HepG2 (cell line): ENCODE data around the gene SF3B6. TPM values are rescaled to one million over a fixed set of nuclear protein-coding genes. Genes with fewer than 3 reads are reported as not detected.

ENCODE experiments used
- ATAC-seq: fragments of 200-7000 bp; cut with Tn5 transposase; 3 replicates; pipeline ENCODE4 v1.9.1; 2020; ENCODE audit warnings: mild to moderate bottlenecking, moderate library complexity
- BruUV-seq: library from RNA; stranded (reverse); fragments of 400-500 nt; replicated peaks from 2 replicates; lab custom pipeline; 2021; lab: Mats Ljungman, UMichigan
- CTCF ChIA-PET: fragments of 300-600 bp; formaldehyde crosslinking; extraction: SDS; loops from one replicate; lab custom pipeline; 2021; ENCODE audit warnings: low total read pairs, inconsistent platforms, low intra/inter-chr PET ratio; lab: Yijun Ruan, JAX
- POLR2A ChIA-PET: fragments of 350-600 bp; sonication (Branson Sonifier 250); formaldehyde crosslinking; loops from one replicate; lab custom pipeline; 2020; ENCODE audit warnings: antibody characterized with exemption, inconsistent platforms; lab: Yijun Ruan, JAX
- DNase-seq: peaks from one replicate; pipeline ENCODE4 v3.0.0-alpha.2; 2015; ENCODE audit warnings: low spot score
- FAIRE-seq: peaks from 3 replicates; lab custom pipeline; 2011; peaks lifted over from hg19 to GRCh38; lab: Jason Lieb, UNC
- H2AFZ ChIP-seq: one replicate; pipeline ENCODE4 v1.6.1; 2011; ENCODE audit warnings: low read length, inconsistent platforms
- H3K27ac ChIP-seq: fragments of 300-600 bp; 3 replicates; pipeline ENCODE4 v1.8.0; 2011; ENCODE audit warnings: mixed run types, mild to moderate bottlenecking, mixed read lengths, low read length, inconsistent platforms; ENCODE audit not compliant: insufficient read depth; ENCODE audit errors: extremely low read length
- H3K27me3 ChIP-seq, 2 experiments: fragments of 200-600 bp in 1 of 2; 2 replicates in 1 of 2; 3 replicates in 1 of 2; pipeline versions ENCODE4 v1.6.0 to v1.8.0; 2011; ENCODE audit warnings: low read length in 2 of 2, mild to moderate bottlenecking in 2 of 2, moderate library complexity in 2 of 2, inconsistent platforms in 1 of 2; ENCODE audit not compliant: insufficient read depth in 2 of 2, control insufficient read depth in 1 of 2
- H3K36me3 ChIP-seq, 2 experiments: fragments of 200-600 bp in 1 of 2; replicated peaks in 1 of 2; 2 replicates in 1 of 2; 3 replicates in 1 of 2; pipeline versions ENCODE4 v1.5.1 to v1.8.0; 2011; ENCODE audit warnings: low read length in 2 of 2, inconsistent platforms in 1 of 2; ENCODE audit not compliant: insufficient read depth in 2 of 2, control insufficient read depth in 1 of 2
- H3K4me1 ChIP-seq: 2 replicates; pipeline ENCODE4 v1.5.1; 2012; ENCODE audit warnings: low read length, inconsistent platforms; ENCODE audit not compliant: insufficient read depth
- H3K4me2 ChIP-seq: 2 replicates; pipeline ENCODE4 v1.6.0; 2011; ENCODE audit warnings: low read depth, low read length, inconsistent platforms
- H3K4me3 ChIP-seq, 3 experiments: fragments of 200-600 bp in 1 of 3; sonication (generic), shearing (Covaris generic) in 1 of 3; replicated peaks in 1 of 3; 2 replicates each; pipeline ENCODE4 v1.5.1; 2011 to 2016; ENCODE audit warnings: low read length in 3 of 3, inconsistent platforms in 2 of 3, low read depth in 2 of 3, mild to moderate bottlenecking in 2 of 3, control low read depth in 1 of 3, mixed read lengths in 1 of 3; ENCODE audit not compliant: insufficient read depth in 1 of 3
- H3K79me2 ChIP-seq: one replicate; pipeline ENCODE4 v1.6.1; 2011; ENCODE audit warnings: low read length, inconsistent platforms; ENCODE audit not compliant: insufficient read depth
- H3K9ac ChIP-seq: 2 replicates; pipeline ENCODE4 v1.6.0; 2011; ENCODE audit warnings: mild to moderate bottlenecking, low read depth, low read length, inconsistent platforms; ENCODE audit not compliant: insufficient read depth
- H3K9me3 ChIP-seq: 2 replicates; pipeline ENCODE4 v1.5.1; 2012; ENCODE audit warnings: mild to moderate bottlenecking, low read length
- H4K20me1 ChIP-seq: 2 replicates; pipeline ENCODE4 v1.6.0; 2011; ENCODE audit warnings: inconsistent platforms, mild to moderate bottlenecking, low read length, moderate library complexity; ENCODE audit not compliant: insufficient read depth
- CREB1 ChIP-seq, 2 experiments: fragments of 450-650 bp in 1 of 2; IDR thresholded peaks; 2 replicates each; pipeline ENCODE4 v1.6.1; 2016 to 2017; ENCODE audit warnings: control low read depth in 1 of 2, mild to moderate bottlenecking in 1 of 2, missing compliant biosample characterization in 1 of 2, missing genetic modification characterization in 1 of 2
- GZF1 ChIP-seq: sonication (generic); formaldehyde crosslinking; IDR thresholded peaks from 2 replicates; pipeline ENCODE4 v1.5.1; 2020; ENCODE audit warnings: mild to moderate bottlenecking, missing genetic modification reagents
- MTA3 ChIP-seq: sonication (generic); formaldehyde crosslinking; IDR thresholded peaks from 2 replicates; pipeline ENCODE4 v1.4.0; 2020; ENCODE audit warnings: missing genetic modification reagents
- NFRKB ChIP-seq: fragments of 450-650 bp; IDR thresholded peaks from 2 replicates; pipeline ENCODE4 v1.6.1; 2017
- NFYB ChIP-seq: sonication (generic); formaldehyde crosslinking; IDR thresholded peaks from 2 replicates; pipeline ENCODE4 v1.4.0; 2020; ENCODE audit warnings: missing genetic modification reagents
- NFYC ChIP-seq: IDR thresholded peaks from 2 replicates; pipeline ENCODE4 v1.6.1; 2016; ENCODE audit warnings: missing genetic modification reagents, missing compliant biosample characterization
- PAF1 ChIP-seq: IDR thresholded peaks from 2 replicates; pipeline ENCODE4 v1.6.1; 2016; ENCODE audit warnings: missing genetic modification reagents, missing compliant biosample characterization
- RARA ChIP-seq: IDR thresholded peaks from 2 replicates; pipeline ENCODE4 v1.6.1; 2016; ENCODE audit warnings: missing genetic modification reagents, missing compliant biosample characterization
- RBM22 ChIP-seq: fragments of 200-400 bp; formaldehyde crosslinking; optimal IDR thresholded peaks from 2 replicates; pipeline ENCODE3; 2017; ENCODE audit warnings: mild to moderate bottlenecking, low read length, moderate library complexity
- REXO4 ChIP-seq: sonication (generic); formaldehyde crosslinking; IDR thresholded peaks from 2 replicates; pipeline ENCODE4 v1.8.0; 2022; ENCODE audit warnings: missing genetic modification reagents, mild to moderate bottlenecking, borderline replicate concordance
- SUZ12 ChIP-seq: fragments of 150-350 bp; IDR thresholded peaks from 2 replicates; pipeline ENCODE4 v1.6.1; 2014; ENCODE audit warnings: low read depth, low read length
- ZBTB7A ChIP-seq: sonication (generic); formaldehyde crosslinking; IDR thresholded peaks from 2 replicates; pipeline ENCODE4 v1.8.0; 2022; ENCODE audit warnings: mild to moderate bottlenecking, missing genetic modification reagents
- ZFP37 ChIP-seq: sonication (generic); formaldehyde crosslinking; IDR thresholded peaks from 2 replicates; pipeline ENCODE4 v1.4.0; 2020; ENCODE audit warnings: missing genetic modification reagents, borderline replicate concordance
- ZNF337 ChIP-seq: sonication (generic); formaldehyde crosslinking; IDR thresholded peaks from 2 replicates; pipeline ENCODE4 v1.5.1; 2020; ENCODE audit warnings: missing genetic modification reagents, low read depth, mild to moderate bottlenecking, borderline replicate concordance
- ZNF468 ChIP-seq: sonication (generic); formaldehyde crosslinking; IDR thresholded peaks from 2 replicates; pipeline ENCODE4 v1.8.0; 2022; ENCODE audit warnings: mild to moderate bottlenecking, moderate library complexity, missing genetic modification reagents
- ZNF598 ChIP-seq: sonication (generic); formaldehyde crosslinking; IDR thresholded peaks from 2 replicates; pipeline ENCODE4 v1.5.1; 2020; ENCODE audit warnings: mild to moderate bottlenecking, missing genetic modification reagents, borderline replicate concordance
- ZNF768 ChIP-seq: sonication (generic); formaldehyde crosslinking; IDR thresholded peaks from 2 replicates; pipeline ENCODE4 v1.4.0; 2020; ENCODE audit warnings: missing genetic modification reagents
- ZNF773 ChIP-seq: sonication (generic); formaldehyde crosslinking; IDR thresholded peaks from 2 replicates; pipeline ENCODE4 v1.4.0; 2020; ENCODE audit warnings: missing genetic modification reagents, borderline replicate concordance
- ZNF792 ChIP-seq: IDR thresholded peaks from 2 replicates; pipeline ENCODE4 v1.6.1; 2016
- WGBS: methylation state at CpG from one replicate; pipeline ENCODE4 v1.1.6; 2017; ENCODE audit warnings: low lambda C conversion rate; 5-methylcytosine and 5-hydroxymethylcytosine counted together
- in situ Hi-C: cut with HindIII; loops from 2 replicates; pipeline ENCODE4 v1.10.0; 2017; ENCODE audit warnings: low pct_unique_long_range_greater_than_20kb; ENCODE audit not compliant: extremely low pct_ligation_motif_present
- intact Hi-C: fragments of 100-400 bp; cut with micrococcal nuclease; formaldehyde crosslinking; loops from one replicate; pipeline ENCODE4 v1.10.0; 2022; ENCODE audit not compliant: unreplicated experiment
- polyA plus RNA-seq, 8 experiments: library from polyadenylated mRNA; depleted of rRNA in 3 of 8; stranded (reverse) in 7 of 8; unstranded in 1 of 8; fragments of >200 nt; fragmentation: Illumina TruSeq in 4 of 8; extraction: Trizol in 4 of 8; gene quantifications; 2 replicates each; pipeline versions ENCODE4 v1.2.1 to v1.2.3, GENCODE V29; 2011 to 2016; ENCODE audit warnings: low read depth in 4 of 8, missing spikeins in 1 of 8, mixed read lengths in 1 of 8; ENCODE audit not compliant: insufficient read depth in 1 of 8
- total RNA-seq, 5 experiments: library from RNA; depleted of rRNA; stranded (reverse); fragments of >200 nt; fragmentation: Illumina TruSeq; extraction: Trizol; gene quantifications; 2 replicates each; pipeline ENCODE4 v1.2.3, GENCODE V29; 2016; ENCODE audit warnings: low read depth in 1 of 5
- TF ChIP-seq, protein P1 (sequence below): sonication (generic); formaldehyde crosslinking; IDR thresholded peaks from 2 replicates; pipeline ENCODE4 v1.5.0; 2020; ENCODE audit warnings: missing genetic modification reagents
- TF ChIP-seq, protein P2 (sequence below): IDR thresholded peaks from 2 replicates; pipeline ENCODE4 v1.6.1; 2016; ENCODE audit warnings: missing genetic modification reagents, missing compliant biosample characterization
- TF ChIP-seq, protein P3 (sequence below): sonication (generic); formaldehyde crosslinking; IDR thresholded peaks from 2 replicates; pipeline ENCODE4 v1.9.0; 2022; ENCODE audit warnings: low read depth, missing genetic modification reagents

SF3B6 gene
- total and polyA plus RNA-seq, 2 of the 13 experiments (the other 11 are each of a cell fraction or from before 2014, with no cell fraction given), result 177 to 182 TPM

- no peak for TF ChIP-seq CREB1 (IDR thresholded peaks at IDR 0.05)
- TF ChIP-seq CREB1 (CRISPR knock-in tag; IDR thresholded peaks at IDR 0.05), result no peak
- no peak for TF ChIP-seq REXO4 (CRISPR knock-in tag)
- no peak for TF ChIP-seq ZFP37
- no peak for TF ChIP-seq ZNF792 (CRISPR knock-in tag)
- TF ChIP-seq, protein P1, sequence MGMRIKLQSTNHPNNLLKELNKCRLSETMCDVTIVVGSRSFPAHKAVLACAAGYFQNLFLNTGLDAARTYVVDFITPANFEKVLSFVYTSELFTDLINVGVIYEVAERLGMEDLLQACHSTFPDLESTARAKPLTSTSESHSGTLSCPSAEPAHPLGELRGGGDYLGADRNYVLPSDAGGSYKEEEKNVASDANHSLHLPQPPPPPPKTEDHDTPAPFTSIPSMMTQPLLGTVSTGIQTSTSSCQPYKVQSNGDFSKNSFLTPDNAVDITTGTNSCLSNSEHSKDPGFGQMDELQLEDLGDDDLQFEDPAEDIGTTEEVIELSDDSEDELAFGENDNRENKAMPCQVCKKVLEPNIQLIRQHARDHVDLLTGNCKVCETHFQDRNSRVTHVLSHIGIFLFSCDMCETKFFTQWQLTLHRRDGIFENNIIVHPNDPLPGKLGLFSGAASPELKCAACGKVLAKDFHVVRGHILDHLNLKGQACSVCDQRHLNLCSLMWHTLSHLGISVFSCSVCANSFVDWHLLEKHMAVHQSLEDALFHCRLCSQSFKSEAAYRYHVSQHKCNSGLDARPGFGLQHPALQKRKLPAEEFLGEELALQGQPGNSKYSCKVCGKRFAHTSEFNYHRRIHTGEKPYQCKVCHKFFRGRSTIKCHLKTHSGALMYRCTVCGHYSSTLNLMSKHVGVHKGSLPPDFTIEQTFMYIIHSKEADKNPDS, result no peak
- TF ChIP-seq ZNF773 (CRISPR knock-in tag), result no peak
- no peak for TF ChIP-seq ZNF468 (CRISPR knock-in tag)
- no peak for TF ChIP-seq SUZ12
These were observed 44.9 kb upstream of the SF3B6 start (continued) for GRCh38 chr2:24121066-24121465.

DNA sequence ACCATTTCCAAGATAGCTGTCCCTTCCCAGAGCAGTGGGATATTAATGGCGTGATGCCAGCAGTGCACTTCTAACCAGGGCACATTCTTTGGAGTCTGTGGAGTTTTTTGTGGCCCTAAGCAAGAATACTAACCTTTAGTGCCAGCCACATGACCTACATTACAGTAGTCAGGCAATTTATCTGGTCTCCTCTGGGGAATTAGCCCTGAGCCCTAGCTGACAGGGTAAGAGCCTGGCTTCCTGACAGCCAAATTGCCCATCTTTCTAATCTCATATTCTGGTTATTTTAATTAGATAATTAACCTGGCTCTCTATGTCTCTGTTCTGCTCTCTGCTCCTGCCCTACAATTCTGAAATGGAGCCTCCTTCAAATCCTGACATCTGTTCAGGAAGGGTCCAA lies 41.8 kb upstream of the SF3B6 start:
- Histone ChIP-seq H3K27ac (no peak overlapping the region), H3K4me1 (peaks cover 7% of the 10 kb centered on the region), H2AFZ (no peak overlapping the region), H3K4me2 (no peak overlapping the region), H3K79me2 (no peaks in the 10 kb centered on the region), H3K9me3 (peaks cover 6% of the 10 kb centered on the region; the same call in 1 of the 2 replicates), H3K4me3 (no peak overlapping the region), H4K20me1 (no peaks in the 10 kb centered on the region), H3K27me3 (no peaks in the 10 kb centered on the region; a peak in 1 of 5 replicates), H3K36me3 (no peaks in the 10 kb centered on the region), H3K9ac (no peak overlapping the region)
- intact Hi-C loops (no loop called here), in situ Hi-C loops (no loop called here)
- BruUV-seq, result no TSS peak
- ChIA-PET POLR2A (interaction anchor here (0.5 kb wide), 1 partner anchor 42 kb away, joined by 3 read pairs; the partner anchor contains the start of gene SF3B6), CTCF (no interaction called here)
- WGBS, result 0% methylated on average over 1 of the region's 1 CpG
- ATAC-seq (no peak), DNase-seq (no peak), FAIRE-seq (no peak)
- TF ChIP-seq ZNF598 (CRISPR knock-in tag) (no peak), RBM22 (no peak), MTA3 (no peak), ZNF337 (CRISPR knock-in tag) (no peak), NFYC (CRISPR knock-in tag) (no peak), GZF1 (no peak), ZNF768 (no peak), NFYB (no peak), RARA (CRISPR knock-in tag) (no peak), PAF1 (CRISPR knock-in tag) (no peak), NFRKB (no peak), ZBTB7A (no peak)
- TF ChIP-seq, protein P2, sequence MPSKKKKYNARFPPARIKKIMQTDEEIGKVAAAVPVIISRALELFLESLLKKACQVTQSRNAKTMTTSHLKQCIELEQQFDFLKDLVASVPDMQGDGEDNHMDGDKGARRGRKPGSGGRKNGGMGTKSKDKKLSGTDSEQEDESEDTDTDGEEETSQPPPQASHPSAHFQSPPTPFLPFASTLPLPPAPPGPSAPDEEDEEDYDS (CRISPR knock-in tag), result no peak
- TF ChIP-seq, protein P3, sequence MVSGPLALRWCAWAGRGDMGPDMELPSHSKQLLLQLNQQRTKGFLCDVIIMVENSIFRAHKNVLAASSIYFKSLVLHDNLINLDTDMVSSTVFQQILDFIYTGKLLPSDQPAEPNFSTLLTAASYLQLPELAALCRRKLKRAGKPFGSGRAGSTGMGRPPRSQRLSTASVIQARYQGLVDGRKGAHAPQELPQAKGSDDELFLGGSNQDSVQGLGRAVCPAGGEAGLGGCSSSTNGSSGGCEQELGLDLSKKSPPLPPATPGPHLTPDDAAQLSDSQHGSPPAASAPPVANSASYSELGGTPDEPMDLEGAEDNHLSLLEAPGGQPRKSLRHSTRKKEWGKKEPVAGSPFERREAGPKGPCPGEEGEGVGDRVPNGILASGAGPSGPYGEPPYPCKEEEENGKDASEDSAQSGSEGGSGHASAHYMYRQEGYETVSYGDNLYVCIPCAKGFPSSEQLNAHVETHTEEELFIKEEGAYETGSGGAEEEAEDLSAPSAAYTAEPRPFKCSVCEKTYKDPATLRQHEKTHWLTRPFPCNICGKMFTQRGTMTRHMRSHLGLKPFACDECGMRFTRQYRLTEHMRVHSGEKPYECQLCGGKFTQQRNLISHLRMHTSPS, result no peak
